HG02884 (cell line): ENCODE measurements around the gene DNAI1.

Experiments
- ATAC-seq: cut with Tn5 transposase; IDR thresholded peaks from one replicate; pipeline ENCODE4 v1.9.1; 2021; ENCODE audit warnings: mild to moderate bottlenecking, moderate library complexity; ENCODE audit not compliant: unreplicated experiment

Gene DNAI1

GRCh38 chr9:34486572-34486971, 28.0 kb downstream of the DNAI1 start:
- no peak for ATAC-seq

DNA sequence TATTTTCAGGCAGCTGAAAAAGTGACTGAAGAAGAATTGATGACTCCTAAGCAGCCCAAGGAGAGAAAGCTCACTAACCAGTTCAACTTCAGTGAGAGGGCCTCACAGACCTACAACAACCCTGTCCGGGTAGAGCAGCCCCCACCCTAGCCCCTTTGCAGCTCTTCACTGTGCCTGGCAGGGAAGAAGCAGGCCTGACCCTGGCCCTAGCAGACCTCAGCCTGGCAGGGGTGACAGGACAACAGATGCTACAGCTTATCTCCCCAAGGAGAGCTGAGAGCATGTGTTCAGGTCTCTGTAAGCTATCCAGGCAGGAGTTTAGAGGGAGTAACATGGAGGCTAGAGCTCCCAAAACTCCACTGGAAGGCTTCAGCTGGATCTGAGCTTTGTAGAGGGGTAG, 31.8 kb downstream of the DNAI1 start:
- ATAC-seq: no peak

DNA sequence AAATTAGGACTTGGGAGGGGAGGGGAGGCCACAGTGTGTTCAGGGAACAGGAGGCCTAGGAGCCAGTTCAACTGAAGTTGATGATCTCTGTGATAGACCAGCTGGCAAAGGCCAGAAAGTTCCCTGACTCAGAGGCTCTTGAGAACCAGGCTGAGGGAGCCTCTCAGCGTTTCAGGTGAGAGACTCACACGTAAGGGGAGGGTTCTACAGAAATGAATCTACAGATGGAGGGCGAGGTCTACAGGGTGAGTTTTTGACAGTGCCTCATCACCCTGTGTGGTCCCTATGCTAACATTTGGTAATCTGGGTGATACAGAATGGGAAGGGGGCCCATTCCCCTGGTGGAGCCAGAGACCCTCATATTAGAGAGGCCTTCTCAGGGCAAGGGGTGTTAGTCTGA, 32.2 kb downstream of the DNAI1 start:
- no peak for ATAC-seq

- no peak for ATAC-seq
Observed at GRCh38 chr9:34491596-34491995, 33.0 kb downstream of the DNAI1 start.

GRCh38 chr9:34492051-34492450, 33.4 kb downstream of the DNAI1 start:
- ATAC-seq: no peak

DNA sequence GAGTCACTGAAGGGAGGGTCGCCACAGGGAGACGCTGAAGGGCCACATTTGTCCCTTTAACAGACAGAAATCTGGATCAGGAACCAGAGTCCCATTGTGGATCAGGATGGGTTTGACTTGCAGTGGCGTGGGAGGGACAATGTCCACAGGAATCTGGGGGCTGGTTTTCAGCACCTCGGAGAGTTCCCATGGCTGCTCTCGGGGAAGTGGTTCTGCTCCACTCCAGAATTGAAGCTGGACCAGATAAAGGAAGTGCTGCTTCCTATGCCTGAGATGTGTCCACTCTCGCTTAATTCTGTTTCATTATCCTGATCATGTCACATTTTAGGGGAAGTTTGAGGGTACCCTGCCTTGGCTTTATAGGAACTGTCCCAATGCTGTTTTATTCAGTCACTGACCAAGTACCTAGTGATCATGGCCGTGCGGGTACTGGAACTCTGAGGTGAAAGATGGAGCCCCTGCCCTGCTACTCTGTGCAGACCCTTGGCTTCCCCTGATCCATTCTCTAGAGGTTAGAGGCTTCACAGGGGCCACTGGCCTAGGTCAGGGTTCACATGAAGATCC, 35.4 kb downstream of the DNAI1 start:
- no peak for ATAC-seq

GRCh38 chr9:34496149-34496712, 37.6 kb downstream of the DNAI1 start:
- no peak for ATAC-seq

DNA sequence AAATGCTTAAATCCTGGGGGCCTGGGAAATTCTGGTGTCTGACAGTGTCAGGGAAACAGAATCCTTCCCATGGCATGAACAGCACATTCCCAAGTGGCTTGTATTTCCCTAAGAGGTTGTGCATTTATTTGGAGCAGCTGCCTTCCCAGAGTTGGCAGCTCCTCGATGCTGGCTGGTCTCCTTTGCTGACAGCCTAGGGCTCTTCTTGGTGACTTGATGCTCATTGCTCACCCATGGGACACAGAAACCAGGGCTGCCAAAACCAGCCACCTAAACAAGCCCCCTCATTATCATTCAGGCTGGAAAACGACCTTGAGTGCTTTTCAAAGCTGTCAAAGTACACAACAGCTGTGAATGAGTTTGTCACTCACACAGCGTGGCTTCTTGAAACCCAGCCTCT, 39.9 kb downstream of the DNAI1 start:
- no peak for ATAC-seq

DNA sequence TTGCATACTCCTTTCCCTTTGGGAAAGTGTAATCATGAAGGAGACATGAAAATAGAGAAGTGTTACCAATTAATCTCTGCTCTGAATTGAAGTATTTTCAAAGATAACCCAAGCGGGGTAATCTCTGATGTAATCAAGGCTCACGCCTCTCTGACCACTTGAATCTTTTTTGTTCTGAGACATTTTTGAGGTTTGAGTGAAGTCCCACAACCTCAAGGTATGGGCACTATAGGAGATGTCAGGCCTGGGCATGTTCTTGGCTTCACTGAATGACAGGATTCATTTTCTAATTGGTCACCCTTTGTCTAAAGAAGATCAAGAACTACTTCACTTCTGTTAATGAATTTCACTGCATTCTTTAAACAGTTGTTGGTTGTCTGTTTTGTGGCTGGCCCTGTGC, 40.5 kb downstream of the DNAI1 start:
- no peak for ATAC-seq

GRCh38 chr9:34500623-34501267, 42.1 kb downstream of the DNAI1 start:
- ATAC-seq: no peak

GRCh38 chr9:34501372-34501771, 42.8 kb downstream of the DNAI1 start:
- ATAC-seq: no peak

DNA sequence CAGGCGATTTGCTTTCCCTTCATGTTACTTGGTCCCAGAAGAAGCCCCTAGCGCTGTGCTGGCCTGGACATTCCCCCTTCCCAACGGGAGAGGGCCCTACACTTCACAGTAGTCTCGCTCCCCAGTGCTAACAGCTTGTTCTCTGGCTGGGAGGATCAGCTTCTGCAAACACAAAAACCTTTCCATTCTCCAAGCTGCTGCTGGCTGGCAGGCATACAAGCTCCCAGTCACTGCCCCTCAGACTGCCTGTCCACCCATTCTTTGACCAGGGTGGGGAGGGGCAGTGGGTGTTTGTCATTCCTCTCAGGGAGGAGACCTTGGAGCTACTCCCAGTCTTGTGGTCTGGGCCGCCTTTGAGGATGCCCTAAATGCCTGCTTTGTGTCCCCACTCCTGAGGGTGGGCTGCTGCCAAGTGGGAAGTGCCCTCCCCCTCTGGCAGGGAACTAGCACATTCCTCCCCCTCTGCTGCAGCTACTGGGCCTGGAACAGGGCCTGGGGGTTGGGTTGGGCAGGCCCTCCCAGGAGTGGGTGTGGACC, 43.4 kb downstream of the DNAI1 start:
- no peak for ATAC-seq

- no peak for ATAC-seq
Observed at GRCh38 chr9:34502471-34502870, 43.9 kb downstream of the DNAI1 start.

DNA sequence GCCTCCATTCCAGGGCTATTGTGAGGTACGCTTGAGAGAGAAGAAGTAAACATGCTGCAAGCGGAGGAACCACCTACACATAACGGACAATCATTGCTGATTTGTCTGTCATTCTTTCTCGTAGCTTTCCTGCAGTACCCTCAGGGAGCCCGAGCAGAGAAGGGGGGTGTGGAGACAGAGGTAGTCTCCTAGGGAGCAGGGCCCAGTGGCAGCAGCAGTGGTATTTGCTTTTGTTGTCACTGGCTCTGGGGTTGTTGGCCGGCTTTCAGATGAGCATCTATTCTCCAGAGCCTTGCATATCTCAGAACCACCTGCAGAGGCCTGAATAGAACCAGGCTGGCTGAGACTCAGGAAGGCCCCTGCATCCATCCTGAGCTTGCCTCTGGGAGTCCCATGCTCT, 44.3 kb downstream of the DNAI1 start:
- ATAC-seq: no peak

DNA sequence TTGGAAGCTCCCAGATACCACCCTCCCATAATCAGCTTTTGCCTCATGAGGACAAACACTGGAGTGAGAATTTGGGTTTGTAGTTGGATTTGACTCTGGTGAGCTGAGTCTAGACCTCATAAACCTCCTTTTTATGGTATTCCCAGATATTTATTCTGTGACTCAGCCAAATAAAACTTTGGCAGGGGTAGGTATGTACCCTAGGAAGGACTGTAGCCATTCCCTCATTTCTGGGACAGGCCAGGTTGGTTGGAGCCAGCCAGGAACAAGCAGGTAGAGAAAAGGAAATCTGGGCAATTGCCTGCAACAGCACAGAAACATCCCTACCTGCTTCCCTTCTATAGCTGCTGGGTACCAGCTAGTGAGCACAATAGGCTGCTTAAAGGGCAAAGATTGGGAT, 44.8 kb downstream of the DNAI1 start:
- no peak for ATAC-seq

DNA sequence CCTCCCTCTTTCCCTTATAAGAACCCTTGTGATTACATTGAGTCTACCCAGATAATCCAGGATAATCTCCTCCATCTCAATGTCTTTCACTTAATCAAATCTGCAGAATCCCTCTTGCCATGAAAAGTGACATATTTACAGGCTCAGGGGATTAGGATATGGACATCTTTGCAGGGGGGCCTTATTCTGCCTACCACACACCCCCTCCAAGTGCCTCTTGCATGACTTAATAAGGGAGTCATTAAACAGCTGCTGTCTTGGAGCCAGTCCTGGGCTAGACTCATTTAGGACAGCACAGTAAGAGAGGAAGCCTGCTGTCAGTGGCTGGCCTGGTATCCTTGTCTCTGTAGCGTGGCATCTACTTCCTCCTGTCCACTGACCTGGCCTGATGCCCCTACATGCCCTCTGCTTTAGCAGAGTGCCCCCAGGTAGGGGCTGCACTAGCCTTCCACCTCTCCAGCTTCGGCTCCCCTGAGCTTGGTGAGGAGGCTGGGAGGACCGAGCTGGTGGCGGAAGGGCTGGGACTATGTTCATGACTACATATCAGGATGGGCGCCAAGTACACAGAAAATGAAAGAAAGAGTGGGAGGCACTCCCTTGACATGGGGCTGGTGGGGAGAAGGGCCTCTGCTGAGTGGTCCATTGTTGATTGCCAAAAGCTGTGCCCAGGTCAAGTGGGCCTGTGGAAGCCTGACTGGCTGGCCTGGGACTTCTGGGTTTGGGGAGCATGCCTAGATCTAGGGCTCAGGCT, 46.9 kb downstream of the DNAI1 start:
- no peak for ATAC-seq

- no peak for ATAC-seq
Observed at GRCh38 chr9:34506623-34507022, 48.0 kb downstream of the DNAI1 start.

DNA sequence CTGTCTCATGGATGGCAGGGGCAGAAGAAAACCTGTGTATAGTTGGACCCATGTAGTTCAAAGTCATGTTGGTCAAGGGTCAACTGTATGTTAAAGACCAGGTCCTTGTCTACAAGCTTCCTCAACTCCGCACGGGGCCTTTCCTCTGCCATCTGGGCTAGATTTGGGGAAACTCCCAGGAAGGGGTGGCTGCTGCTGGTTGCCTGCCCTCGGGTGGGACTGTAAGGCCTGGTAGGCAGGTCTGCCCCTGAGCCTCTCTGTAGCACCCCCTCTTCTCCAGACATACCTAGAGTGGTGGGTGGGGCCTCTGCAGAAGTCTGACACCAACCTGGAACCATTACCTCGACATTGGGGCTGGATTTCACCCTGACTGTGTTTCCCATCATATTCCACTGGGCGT, 49.0 kb downstream of the DNAI1 start:
- no peak for ATAC-seq

DNA sequence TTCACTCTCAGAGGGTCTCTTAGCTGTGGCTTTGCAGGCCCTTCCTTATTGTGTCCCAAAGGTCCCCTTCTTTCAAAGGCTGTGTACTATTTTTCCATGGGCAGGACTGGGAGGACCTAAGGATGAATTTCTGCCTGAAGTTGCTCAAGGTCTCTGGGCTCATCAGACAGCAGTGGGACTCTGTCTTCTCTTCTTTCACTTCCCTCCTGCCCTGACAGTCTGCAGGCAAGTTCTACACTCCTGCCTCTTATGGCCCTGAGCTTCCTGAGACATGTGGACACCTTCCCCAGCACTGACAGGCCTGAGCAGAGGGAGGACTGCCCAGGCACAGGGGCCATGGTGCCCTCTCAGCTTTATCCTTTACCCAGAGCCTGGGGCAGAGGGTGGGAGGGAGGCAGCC, 49.4 kb downstream of the DNAI1 start:
- ATAC-seq: no peak

DNA sequence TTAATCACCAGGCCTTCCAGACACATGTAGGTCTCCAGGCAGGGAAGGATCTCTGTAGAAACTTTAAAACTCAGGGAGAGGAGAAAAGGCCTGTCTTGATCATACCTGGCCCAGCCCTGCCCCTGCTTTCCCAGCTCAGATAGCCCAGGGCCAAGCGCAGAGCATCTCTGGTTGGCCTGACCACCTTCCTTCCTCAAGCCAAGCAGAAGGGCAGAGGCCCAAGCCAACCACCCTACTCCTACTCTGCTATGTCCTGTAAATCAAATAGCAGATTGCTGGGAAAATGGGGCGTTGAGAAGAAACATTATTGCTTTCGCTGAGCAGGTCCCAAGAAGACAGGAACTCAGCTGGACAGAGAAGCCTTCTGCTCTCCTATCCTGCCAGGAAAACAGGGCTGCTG, 49.9 kb downstream of the DNAI1 start:
- ATAC-seq: no peak

GRCh38 chr9:34508951-34509350, 50.3 kb downstream of the DNAI1 start:
- ATAC-seq: no peak
